Kidney tubule cell (primary cell): ENCODE data around the gene CNIH2.
"Not testable (repeated sequence)": the region's sequence is repeated elsewhere in the genome, so short reads cannot be mapped to it uniquely, and the experiment has no call there.

ENCODE experiments used
- DNase-seq: peaks from one replicate; pipeline ENCODE4 v3.0.0-alpha.2; 2018; ENCODE audit warnings: low spot score

The CNIH2 gene

DNA sequence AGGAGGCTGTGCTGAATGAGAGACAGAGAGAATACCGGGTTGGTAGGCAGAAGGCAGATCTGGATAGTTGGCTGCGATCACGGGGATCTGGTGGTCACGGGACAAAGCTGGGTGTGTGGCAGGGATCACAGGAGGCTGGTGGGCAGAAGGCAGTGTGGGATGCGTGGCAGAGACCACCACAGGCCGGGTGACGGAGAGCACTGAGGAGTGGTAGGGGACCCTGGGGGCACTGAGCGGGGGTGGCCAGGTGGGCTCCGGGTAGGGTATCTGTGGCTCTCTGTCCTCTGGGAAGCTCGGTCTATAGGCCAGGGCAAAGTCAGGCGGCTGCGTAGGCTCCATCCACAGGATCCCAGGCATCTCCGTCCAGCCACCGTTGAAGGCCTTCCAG, 37.5 kb downstream of the CNIH2 start:
- DNase-seq: no peak

- no peak for DNase-seq
Observed at GRCh38 chr11:66315921-66316811, 38.2 kb downstream of the CNIH2 start.

DNA sequence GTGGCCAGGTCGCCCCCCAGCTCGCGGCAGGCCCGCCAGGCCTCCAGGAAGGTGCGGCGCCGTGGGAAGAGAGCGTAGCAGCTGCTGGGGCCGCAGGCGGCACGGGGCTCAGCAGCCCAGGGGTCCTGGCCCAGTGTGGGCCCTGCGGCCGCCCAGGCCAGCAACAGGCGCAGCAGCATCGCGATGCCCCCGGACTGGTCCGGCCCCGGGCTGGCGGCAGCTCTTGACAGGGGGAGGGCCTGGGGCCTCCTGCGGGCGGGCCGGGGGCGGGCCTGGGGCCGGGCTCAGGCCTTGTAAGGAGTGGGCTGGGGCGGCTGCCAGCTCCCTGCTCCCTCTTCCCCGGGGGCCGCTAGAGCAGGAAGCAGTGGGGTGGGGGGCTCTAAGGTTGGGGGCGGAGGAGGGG, 38.9 kb downstream of the CNIH2 start, which contains the start of gene CD248:
Gene CD248, minus strand, starts transcription at position 196 of the 403 bp plus-strand sequence. Its CDS starts 17 bp downstream, at position 179.
- DNase-seq: no peak

DNA sequence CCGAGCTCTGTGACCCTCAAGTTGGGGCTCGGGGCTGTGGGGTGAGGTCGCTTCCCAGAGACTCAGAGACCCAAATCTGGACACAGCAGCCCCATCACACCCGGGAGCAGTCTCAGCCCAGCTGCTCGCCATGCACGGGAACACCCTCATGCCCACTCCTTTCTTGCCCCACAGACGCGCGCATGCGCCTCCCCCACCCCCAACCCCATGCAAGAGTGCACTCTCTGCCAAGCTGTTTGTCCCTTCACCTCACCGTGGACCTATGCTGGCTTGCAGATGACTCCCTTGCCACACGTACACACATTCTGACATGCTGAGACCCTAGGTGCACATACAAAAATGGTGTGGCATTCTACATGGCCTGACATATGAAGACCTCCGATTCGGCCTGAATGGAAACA, 39.3 kb downstream of the CNIH2 start:
- no peak for DNase-seq

DNA sequence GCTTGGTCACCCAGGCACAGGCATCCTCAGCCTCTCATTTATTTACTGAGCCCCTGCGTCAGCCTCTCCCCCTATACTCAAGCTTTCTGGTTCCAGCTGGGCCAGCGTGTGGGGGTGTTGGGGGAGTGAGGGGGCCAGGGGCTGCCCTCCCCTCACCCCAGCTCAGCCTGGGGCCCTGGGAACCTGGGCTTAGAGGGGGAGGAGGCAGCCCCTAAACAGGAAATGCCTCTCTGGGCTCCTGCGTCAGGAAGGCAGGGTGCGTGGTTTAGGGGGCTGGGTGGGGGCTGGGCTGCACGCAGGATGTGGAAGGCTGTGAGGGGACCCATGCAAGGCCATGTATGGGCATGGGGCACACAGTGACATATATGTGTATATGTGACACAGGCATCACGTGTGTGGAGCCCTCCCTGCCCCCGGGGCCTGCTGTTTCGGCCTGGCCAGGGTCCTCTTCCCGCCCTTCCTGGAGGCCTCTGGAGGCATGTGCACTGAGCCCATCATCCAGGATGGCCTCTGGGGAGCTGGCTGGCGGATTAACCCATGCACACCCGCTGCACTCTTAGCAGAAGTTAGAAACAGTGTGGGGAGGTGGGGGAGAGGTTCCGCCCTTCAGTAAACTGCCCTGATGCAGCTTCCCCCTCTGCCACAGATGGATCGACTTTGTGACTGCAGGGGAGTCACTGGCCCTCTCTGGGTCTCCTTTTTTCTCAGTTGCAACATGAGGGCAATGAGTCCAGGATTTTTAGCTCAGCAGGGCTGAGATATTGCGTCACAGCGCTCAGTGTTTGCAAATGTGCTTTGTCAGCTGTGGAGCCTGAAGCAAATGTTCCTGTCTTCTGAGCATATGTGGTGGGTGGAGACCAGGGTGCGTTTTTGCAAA, 40.0 kb downstream of the CNIH2 start:
- no peak for DNase-seq

- DNase-seq: no peak
Observed at GRCh38 chr11:66318600-66318970, 40.6 kb downstream of the CNIH2 start.

DNA sequence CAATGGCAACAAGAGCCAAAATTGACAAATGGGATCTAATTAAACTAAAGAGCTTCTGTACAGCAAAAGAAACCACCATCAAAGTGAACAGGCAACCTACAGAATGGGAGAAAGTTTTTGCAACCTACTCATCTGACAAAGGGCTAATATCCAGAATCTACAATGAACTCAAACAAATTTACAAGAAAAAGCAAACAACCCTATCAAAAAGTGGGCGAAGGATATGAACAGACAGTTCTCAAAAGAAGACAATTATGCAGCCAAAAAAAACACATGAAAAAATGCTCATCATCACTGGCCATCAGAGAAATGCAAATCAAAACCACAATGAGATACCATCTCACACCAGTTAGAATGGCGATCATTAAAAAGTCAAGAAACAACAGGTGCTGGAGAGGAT, 42.3 kb downstream of the CNIH2 start:
- not testable (repeated sequence) for DNase-seq

GRCh38 chr11:66320748-66321147, 42.8 kb downstream of the CNIH2 start:
- not testable (repeated sequence) for DNase-seq

GRCh38 chr11:66321606-66322005, 43.6 kb downstream of the CNIH2 start:
- DNase-seq: no peak

- DNase-seq: no peak
Observed at GRCh38 chr11:66322732-66323427, 44.9 kb downstream of the CNIH2 start.

GRCh38 chr11:66323684-66324083, 45.7 kb downstream of the CNIH2 start:
- DNase-seq: no peak

- peak; percentile 10 for DNase-seq
Observed at GRCh38 chr11:66324664-66325063, 46.7 kb downstream of the CNIH2 start.

- no peak for DNase-seq
Observed at GRCh38 chr11:66325263-66325671, 47.3 kb downstream of the CNIH2 start.

DNA sequence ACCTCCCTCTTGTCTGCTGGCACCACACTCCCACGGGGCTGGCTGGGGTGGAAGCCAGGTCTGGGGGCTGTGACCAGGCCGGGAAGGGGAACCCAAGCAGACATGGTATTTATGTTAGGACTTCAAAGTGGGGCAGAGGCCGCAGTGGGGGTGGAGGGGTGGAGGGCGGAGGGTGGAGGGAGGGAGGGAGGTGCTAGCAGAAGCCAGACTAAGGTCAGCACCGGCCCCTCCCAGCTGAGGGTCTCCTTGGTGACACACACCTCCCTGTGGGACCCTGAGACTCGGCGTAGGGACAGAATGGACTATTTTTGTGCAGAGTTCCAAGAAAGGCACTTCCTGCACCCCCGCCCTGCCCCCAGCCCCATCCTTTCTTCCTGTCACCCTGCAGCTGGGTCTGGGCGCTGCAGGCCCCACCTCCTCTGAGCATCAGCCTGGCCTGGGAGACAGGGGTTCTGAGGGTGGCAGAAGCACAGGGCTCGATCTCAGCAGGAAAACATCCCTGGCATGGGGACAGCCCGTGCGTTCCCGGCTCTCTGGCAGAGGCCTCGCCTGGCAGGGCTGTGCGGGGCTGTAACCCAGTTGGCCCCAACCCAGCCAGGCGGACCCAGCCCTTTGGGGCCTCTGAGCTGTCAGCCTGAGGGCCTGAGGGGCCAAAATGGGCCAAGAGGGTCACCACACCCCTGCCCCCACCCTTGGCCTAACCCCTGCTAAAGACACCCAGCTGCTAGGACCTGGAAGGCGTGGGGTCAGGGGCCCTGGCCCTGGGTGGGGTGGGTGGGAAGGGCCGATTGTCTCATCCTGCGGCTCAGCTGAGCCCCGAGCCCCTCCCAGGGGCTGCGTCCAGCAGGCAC, 48.5 kb downstream of the CNIH2 start:
- DNase-seq: peak; percentile 40

- peak; percentile 62 for DNase-seq
Observed at GRCh38 chr11:66327171-66328030, 49.4 kb downstream of the CNIH2 start.

DNA sequence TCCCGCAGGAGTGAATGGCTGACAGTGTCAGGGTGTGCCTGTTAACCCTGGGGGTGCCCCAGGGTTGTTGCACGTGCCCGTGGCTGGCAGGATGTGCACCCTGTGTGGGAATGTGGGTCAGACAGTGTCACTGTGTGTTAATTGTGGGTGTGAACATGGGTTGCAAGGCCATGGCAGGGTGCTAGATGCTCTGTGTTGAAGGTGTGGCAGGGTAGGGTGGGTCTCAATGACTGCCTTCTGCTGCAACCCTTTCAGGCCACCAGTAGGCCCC, 50.0 kb downstream of the CNIH2 start:
- no peak for DNase-seq

GRCh38 chr11:66328302-66329144, 50.5 kb downstream of the CNIH2 start:
- DNase-seq: peak; percentile 78

DNA sequence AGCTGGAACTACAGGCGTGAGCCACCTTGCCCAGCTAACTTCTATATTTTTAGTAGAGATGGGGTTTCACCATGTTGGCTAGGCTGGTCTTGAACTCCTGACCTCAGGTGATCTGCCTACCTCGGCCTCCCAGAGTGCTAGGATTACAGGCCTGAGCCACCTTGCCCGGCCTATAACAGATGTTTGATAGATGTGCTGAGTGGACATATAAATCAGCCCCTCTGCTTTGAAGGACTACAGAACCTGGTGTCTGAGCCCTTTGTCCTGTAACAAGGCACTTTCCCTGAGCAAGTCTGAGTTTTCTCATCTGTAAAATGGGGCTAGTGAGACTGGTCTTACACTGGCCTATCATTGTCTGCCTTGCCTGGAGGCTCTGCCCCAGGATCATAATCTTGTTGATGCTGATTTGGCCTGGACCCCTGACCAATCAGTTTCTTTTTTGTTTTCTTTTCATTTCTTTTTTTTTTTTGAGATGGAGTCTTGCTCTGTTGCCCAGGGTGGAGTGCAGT, 51.2 kb downstream of the CNIH2 start:
- no peak for DNase-seq

DNA sequence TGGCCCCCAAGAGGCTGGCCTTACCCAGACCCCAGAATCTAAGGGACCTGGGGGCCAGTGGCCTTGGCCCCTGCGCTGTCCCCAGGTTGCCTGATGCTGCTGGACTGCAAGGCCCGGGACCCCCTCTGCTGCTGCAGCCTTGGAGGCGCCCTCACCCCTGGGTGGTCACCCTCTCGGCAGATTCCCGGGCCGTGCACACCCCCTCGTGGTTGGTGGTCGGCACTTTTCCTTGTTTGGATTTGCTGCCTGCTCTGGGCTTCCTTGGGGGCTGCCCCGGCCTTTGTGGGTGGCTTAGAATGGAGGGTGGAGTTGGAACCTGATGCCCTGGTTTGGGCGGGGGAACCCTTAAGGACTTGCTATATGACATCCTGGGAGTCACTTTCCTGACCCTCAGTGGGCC, 53.0 kb downstream of the CNIH2 start:
- no peak for DNase-seq
